ENCODE results near the gene CALML3. TPM values are rescaled to one million over a fixed set of nuclear protein-coding genes. Genes with fewer than 3 reads are reported as not detected.

Gene CALML3
- total and polyA plus RNA-seq, 2 of the 8 experiments (the other 6 are each of a cell fraction or from before 2014, with no cell fraction given): not detected

DNA sequence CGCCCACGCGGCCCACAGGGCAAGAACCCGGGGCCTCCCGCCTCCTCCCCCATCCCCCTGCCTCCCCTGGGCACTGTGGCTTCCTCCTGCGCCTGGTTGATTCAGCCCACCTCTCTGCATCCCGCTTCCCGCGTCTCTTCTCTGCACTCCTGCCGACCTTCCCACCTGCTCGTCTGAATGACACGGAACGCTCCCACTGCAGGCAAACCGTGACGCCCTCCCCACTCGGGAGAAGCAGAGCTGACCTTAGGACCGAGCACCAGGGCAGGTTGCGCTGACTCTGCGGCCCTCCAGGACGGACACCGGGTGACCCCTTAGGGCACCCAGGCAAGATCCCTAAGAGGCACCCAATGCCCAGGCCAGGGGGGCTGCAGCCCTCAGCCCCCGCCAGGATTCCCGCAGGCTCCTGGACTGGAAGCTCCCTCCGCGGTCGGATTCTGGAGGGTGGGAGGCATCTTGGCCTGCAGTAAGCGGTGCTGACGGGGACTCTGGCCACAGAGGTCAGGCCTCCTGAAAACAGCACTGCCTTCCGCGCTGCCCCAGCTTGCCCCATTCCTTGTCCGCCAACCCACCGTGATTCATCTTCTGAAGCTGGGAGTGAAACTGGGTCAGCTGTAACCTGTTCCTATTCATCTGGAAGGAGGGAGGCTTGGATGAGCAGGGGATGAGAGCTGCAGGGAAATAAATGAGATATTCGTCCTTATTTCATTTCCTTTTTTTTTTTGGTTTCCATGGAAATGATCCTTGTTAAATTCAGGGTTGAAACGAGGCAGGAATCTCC, 990 bp downstream of the CALML3 start:
- Histone ChIP-seq H3K4me1 (replicated peaks in 1 of 4; ENCODE audit: control insufficient read depth in 3 of 4, insufficient read depth in 4 of 4, low read length in 3 of 4) (peaks cover 0 to 5% (median 0%) of the 10 kb centered on the region in 4 experiments; a peak in 1 of 7 replicates), H3K4me2 (ENCODE audit: insufficient read depth in 1 of 2, low read depth in 2 of 2, low read length in 2 of 2) (no peak overlapping the region), H2BK12ac (ENCODE audit: low read depth, low read length) (no peak overlapping the region), H3K4me3 (ENCODE audit: extremely low read depth in 1 of 4, insufficient read depth in 2 of 4, low read depth in 3 of 4, low read length in 4 of 4) (no peak overlapping the region), H3K9ac (replicated peaks in 1 of 4; ENCODE audit: extremely low read depth in 1 of 4, low read depth in 3 of 4, low read length in 3 of 4) (no peak overlapping the region), H4K91ac (replicated peaks; ENCODE audit: insufficient read length, low read length) (no peak overlapping the region), H3K79me2 (ENCODE audit: control insufficient read depth in 1 of 2, insufficient read depth in 2 of 2, low read length in 2 of 2) (no peaks in the 10 kb centered on the region), H4K8ac (ENCODE audit: extremely low read depth, insufficient read depth, low read length) (no peak overlapping the region; the same call in 1 of the 2 replicates), H3K36me3 (ENCODE audit: control insufficient read depth in 2 of 4, insufficient read depth in 4 of 4, low read length in 3 of 4) (no peaks in the 10 kb centered on the region), H2BK20ac (ENCODE audit: low read length) (no peak overlapping the region), H2BK120ac (replicated peaks; ENCODE audit: low read depth, low read length) (no peak overlapping the region), H4K5ac (ENCODE audit: insufficient read length, low read depth, low read length) (no peak overlapping the region), H3K56ac (replicated peaks; ENCODE audit: insufficient read length, low read depth, low read length) (no peak overlapping the region), H2AFZ (ENCODE audit: low read length) (no peak overlapping the region), H4K20me1 (replicated peaks in 1 of 2; ENCODE audit: control insufficient read depth in 1 of 2, insufficient read depth in 2 of 2, low read length in 2 of 2) (no peaks in the 10 kb centered on the region), H3K18ac (ENCODE audit: extremely low read depth, low read length) (no peak overlapping the region), H3K9me3 (ENCODE audit: insufficient read depth in 2 of 2, low read depth in 1 of 2, low read length in 1 of 2) (no peaks in the 10 kb centered on the region), H3K27me3 (replicated peaks in 1 of 4; ENCODE audit: control insufficient read depth in 3 of 4, extremely low read depth in 1 of 4, insufficient read depth in 3 of 4, low read length in 3 of 4) (no peaks in the 10 kb centered on the region), H3K4ac (replicated peaks; ENCODE audit: insufficient read length, low read depth, low read length) (no peak overlapping the region), H3K23ac (ENCODE audit: insufficient read length) (no peak overlapping the region), H3K23me2 (ENCODE audit: low read depth, low read length) (no peaks in the 10 kb centered on the region; the same call in 1 of the 2 replicates), H2BK5ac (ENCODE audit: low read depth, low read length) (no peak overlapping the region), H3K14ac (ENCODE audit: insufficient read length) (no peak overlapping the region), H3K79me1 (ENCODE audit: low read depth, low read length) (no peaks in the 10 kb centered on the region), H2BK15ac (ENCODE audit: low read length) (no peak overlapping the region; the same call in 1 of the 2 replicates), H2AK5ac (ENCODE audit: low read depth, low read length) (no peak overlapping the region), H3K27ac (ENCODE audit: low read depth, low read length) (no peak overlapping the region)
- DNase-seq (ENCODE audit: low read depth in 1 of 2, low spot score in 2 of 2) (no peak), FAIRE-seq (no peak)
- WGBS, 2 experiments (ENCODE audit: extremely low coverage in 1 of 2, insufficient coverage in 1 of 2, insufficient read length in 1 of 2, insufficient replicate concordance in 2 of 2, low coverage in 1 of 2, low lambda C conversion rate in 2 of 2, missing lambda C conversion rate in 1 of 2): 90% methylated on average over 27 of the region's 34 CpGs; no CpG with 5 or more reads in 1 of the 2 experiments
- CTCF ChIA-PET (ENCODE audit: partially characterized antibody): interaction anchor here (0.7 to 2.4 kb wide), 7 partner anchors 11 to 104 kb away, joined by 3 to 8 read pairs (median 5); no protein-coding TSS in a partner anchor
- POLR2A ChIA-PET (ENCODE audit: partially characterized antibody): no interaction called here
- TF ChIP-seq EGR1 (IDR thresholded peaks at IDR 0.05; ENCODE audit: borderline replicate concordance, low read depth, low read length): no peak
- TF ChIP-seq SIRT6 (IDR thresholded peaks at IDR 0.05; ENCODE audit: low read length): no peak
- TF ChIP-seq JUN (IDR thresholded peaks at IDR 0.05; ENCODE audit: low read depth, low read length): no peak
- no peak for TF ChIP-seq CREB1 (IDR thresholded peaks at IDR 0.05)
- TF ChIP-seq, protein P1, sequence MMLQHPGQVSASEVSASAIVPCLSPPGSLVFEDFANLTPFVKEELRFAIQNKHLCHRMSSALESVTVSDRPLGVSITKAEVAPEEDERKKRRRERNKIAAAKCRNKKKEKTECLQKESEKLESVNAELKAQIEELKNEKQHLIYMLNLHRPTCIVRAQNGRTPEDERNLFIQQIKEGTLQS (IDR thresholded peaks at IDR 0.05; ENCODE audit: insufficient read depth, low read depth, low read length): no peak
- no peak for TF ChIP-seq JUND (IDR thresholded peaks at IDR 0.05; ENCODE audit: low read length)
- TF ChIP-seq POLR2A (IDR thresholded peaks at IDR 0.05; ENCODE audit: control extremely low read depth in 1 of 2, low read depth in 2 of 2, low read length in 2 of 2): no peak
- TF ChIP-seq TAF7 (optimal IDR thresholded peaks at IDR 0.05; ENCODE audit: borderline replicate concordance, low read depth, low read length): no peak
- TF ChIP-seq, protein P2, sequence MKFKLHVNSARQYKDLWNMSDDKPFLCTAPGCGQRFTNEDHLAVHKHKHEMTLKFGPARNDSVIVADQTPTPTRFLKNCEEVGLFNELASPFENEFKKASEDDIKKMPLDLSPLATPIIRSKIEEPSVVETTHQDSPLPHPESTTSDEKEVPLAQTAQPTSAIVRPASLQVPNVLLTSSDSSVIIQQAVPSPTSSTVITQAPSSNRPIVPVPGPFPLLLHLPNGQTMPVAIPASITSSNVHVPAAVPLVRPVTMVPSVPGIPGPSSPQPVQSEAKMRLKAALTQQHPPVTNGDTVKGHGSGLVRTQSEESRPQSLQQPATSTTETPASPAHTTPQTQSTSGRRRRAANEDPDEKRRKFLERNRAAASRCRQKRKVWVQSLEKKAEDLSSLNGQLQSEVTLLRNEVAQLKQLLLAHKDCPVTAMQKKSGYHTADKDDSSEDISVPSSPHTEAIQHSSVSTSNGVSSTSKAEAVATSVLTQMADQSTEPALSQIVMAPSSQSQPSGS (IDR thresholded peaks at IDR 0.05; ENCODE audit: low read length): no peak
- TF ChIP-seq POU5F1 (IDR thresholded peaks at IDR 0.05; ENCODE audit: low read depth, low read length): no peak
- no peak for TF ChIP-seq SP1 (IDR thresholded peaks at IDR 0.05; ENCODE audit: low read depth, low read length)

Data from H1 (cell line).